H7 (cell line): ENCODE results near the gene AQP11. TPM values are rescaled to one million over a fixed set of nuclear protein-coding genes. Genes with fewer than 3 reads are reported as not detected.
A peak's percentile ranks its signal among the peaks of the same experiment; 100 is the strongest.
"Not testable (repeated sequence)": the region's sequence is repeated elsewhere in the genome, so short reads cannot be mapped to it uniquely, and the experiment has no call there.

Source experiments
- DNase-seq: peaks from one replicate; pipeline ENCODE4 v3.0.0; 2012
- H3K27me3 ChIP-seq: 2 replicates; pipeline ENCODE4 v1.6.0; 2011; ENCODE audit warnings: mild to moderate bottlenecking, low read length; ENCODE audit not compliant: control insufficient read depth, insufficient read depth
- H3K36me3 ChIP-seq: replicated peaks from 2 replicates; pipeline ENCODE4 v1.5.1; 2011; ENCODE audit warnings: low read length; ENCODE audit not compliant: control insufficient read depth, insufficient read depth
- H3K4me3 ChIP-seq: 2 replicates; pipeline ENCODE4 v1.5.1; 2011; ENCODE audit warnings: low read depth, mild to moderate bottlenecking, control low read depth, low read length, moderate library complexity; ENCODE audit not compliant: insufficient read depth
- total RNA-seq: library from RNA; depleted of rRNA; stranded (reverse); fragments of >200 nt; shearing (Covaris generic); gene quantifications from 2 replicates; pipeline ENCODE4 v1.2.3, GENCODE V29; 2014; rRNA removed

Gene AQP11, protein sequence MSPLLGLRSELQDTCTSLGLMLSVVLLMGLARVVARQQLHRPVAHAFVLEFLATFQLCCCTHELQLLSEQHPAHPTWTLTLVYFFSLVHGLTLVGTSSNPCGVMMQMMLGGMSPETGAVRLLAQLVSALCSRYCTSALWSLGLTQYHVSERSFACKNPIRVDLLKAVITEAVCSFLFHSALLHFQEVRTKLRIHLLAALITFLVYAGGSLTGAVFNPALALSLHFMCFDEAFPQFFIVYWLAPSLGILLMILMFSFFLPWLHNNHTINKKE
- total RNA-seq, result 1.2 and 2.0 TPM in 2 replicates

- DNase-seq, result peak; percentile 95
- Histone ChIP-seq H3K27me3 (no peaks in the 10 kb centered on the region; the same call in none of the 2 replicates), H3K36me3 (no peaks in the 10 kb centered on the region), H3K4me3 (peak within 1 kb of the TSS; percentile 76)
Observed at GRCh38 chr11:77589521-77590193, at the start of gene AQP11. Gene AQP11, plus strand, starts transcription at chr11:77589953. Its CDS starts 40 bp downstream, at chr11:77589993.

GRCh38 chr11:77542296-77542695 lies 47.5 kb upstream of the AQP11 start:
- H3K4me3 ChIP-seq, result no peak overlapping the region
- H3K27me3 ChIP-seq, result no peaks in the 10 kb centered on the region
- DNase-seq, result no peak
- no peaks in the 10 kb centered on the region for H3K36me3 ChIP-seq

- Histone ChIP-seq H3K27me3 (no peaks in the 10 kb centered on the region), H3K4me3 (no peak overlapping the region), H3K36me3 (no peaks in the 10 kb centered on the region)
- DNase-seq, result no peak
Observed at GRCh38 chr11:77547047-77547836, 42.5 kb upstream of the AQP11 start.

- Histone ChIP-seq H3K27me3 (no peaks in the 10 kb centered on the region), H3K36me3 (no peaks in the 10 kb centered on the region), H3K4me3 (no peak overlapping the region)
- DNase-seq, result peak; percentile 39
Observed at GRCh38 chr11:77547863-77548551, 41.7 kb upstream of the AQP11 start.

DNA sequence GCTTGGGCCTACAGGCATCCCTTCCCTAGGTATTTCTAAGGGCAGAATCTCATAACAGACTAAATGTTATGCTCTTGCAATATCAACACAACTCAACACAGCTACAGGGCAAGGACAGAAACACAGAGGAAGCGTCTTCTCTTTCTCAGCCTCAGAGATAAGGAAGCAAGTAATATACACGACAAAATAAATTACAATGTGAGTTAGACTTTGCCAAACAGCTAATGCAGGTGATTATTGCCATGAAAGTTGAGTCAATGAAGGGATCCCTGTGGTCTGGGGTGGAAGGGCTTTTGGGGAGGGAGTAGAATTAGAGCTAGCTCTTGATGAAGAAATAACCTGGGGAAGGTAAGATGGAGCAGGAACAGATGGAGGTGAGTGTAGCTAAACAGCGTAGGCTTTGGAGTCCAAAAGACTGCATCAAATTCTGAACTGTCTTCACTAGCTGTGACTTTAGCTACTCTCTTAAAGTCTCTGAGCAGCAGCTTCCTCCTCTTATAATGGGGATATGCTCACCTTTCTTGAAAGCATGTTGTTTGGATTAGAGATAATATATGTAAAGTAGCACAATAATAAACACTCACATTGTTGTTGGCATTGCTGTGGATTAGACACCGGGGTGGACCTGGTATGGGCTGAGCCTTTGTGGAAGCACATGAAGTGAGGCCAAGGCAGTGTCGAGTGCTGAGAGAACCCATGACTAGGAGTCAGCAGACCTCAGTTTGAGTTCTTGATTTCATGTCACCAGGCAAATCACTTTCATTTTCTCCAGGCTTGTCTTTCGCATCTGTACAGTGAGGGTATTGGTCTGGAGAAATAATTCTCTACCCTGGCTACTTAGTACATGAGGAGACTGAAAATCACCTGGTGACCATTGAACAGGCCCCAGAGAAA lies 41.0 kb upstream of the AQP11 start:
- no peak for DNase-seq
- Histone ChIP-seq H3K4me3 (no peak overlapping the region), H3K27me3 (no peaks in the 10 kb centered on the region)

DNA sequence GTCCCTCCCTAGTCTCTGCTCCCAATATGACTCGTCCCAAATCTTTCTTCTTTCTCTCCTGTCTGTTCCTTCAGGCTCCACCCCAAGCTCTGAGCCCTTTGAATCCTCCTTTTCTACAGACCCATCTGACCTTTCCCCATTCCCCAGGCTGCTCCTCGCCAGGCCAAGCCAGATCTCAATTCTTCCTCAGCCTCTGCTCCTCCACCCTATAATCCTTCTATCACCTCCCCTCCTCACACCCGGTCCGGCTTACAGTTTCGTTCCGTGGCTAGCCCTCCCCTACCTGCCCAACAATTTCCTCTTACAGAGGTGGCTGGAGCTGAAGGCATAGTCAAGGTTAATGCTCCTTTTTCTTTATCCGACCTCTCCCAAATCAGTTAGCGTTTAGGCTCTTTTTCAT lies 38.3 kb upstream of the AQP11 start:
- H3K36me3 ChIP-seq, DNase-seq, H3K27me3 ChIP-seq, H3K4me3 ChIP-seq: not testable (repeated sequence)

More for the DNA sequence above, 41.0 kb upstream of the AQP11 start:
- no peaks in the 10 kb centered on the region for H3K36me3 ChIP-seq

DNA sequence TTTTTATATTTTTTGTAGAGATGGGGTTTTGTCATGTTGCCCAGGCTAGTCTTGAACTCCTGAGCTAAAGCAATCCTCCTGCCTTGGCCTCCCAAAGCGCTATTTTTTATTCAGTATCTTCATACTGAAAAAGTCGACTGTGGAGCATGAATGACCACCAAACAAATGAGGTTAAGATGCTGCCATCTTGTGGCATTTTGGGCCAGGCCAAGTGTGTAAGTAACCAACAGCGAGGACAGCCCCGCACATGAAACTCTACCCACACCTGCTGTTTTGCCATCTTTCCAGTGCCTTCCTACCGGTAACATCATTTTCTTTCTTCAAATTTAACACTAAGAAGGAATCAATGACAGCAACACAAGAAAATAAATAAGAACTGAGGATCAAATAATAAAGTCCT lies 32.2 kb upstream of the AQP11 start:
- no peaks in the 10 kb centered on the region for H3K36me3 ChIP-seq
- DNase-seq, result peak; percentile 52
- H3K27me3 ChIP-seq, result no peaks in the 10 kb centered on the region
- no peak overlapping the region for H3K4me3 ChIP-seq

DNA sequence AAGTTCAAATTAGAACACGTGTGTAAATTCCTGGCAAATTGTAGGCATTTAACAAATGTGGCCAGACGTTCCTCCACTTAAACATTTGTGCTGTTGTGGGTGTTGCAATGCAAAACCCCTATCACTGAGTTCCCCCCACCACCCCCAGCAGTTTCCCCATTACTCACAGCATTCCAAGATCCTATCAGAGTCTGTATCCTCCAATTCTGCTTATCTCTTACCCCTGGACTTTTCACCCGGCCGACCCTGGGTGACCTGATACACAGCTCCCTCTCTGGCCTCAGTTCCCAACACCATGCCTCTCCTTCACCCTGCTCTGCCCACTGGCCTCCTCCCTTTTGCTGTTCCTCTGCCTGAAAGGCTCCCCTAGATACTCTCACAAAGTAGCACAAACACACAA lies 31.4 kb upstream of the AQP11 start:
- no peak overlapping the region for H3K4me3 ChIP-seq

GRCh38 chr11:77559686-77560401 lies 29.9 kb upstream of the AQP11 start:
- no peak for DNase-seq
- Histone ChIP-seq H3K27me3 (no peaks in the 10 kb centered on the region), H3K36me3 (no peaks in the 10 kb centered on the region), H3K4me3 (no peak overlapping the region)

More for the DNA sequence above, 31.4 kb upstream of the AQP11 start:
- Histone ChIP-seq H3K27me3 (no peaks in the 10 kb centered on the region), H3K36me3 (no peaks in the 10 kb centered on the region)
- no peak for DNase-seq

- DNase-seq, result no peak
- Histone ChIP-seq H3K36me3 (no peaks in the 10 kb centered on the region), H3K27me3 (no peaks in the 10 kb centered on the region), H3K4me3 (no peak overlapping the region)
Observed at GRCh38 chr11:77560605-77561004, 29.1 kb upstream of the AQP11 start.

GRCh38 chr11:77561257-77561656 lies 28.5 kb upstream of the AQP11 start:
- no peak overlapping the region for H3K4me3 ChIP-seq
- H3K36me3 ChIP-seq, result no peaks in the 10 kb centered on the region
- no peaks in the 10 kb centered on the region for H3K27me3 ChIP-seq
- DNase-seq, result no peak

GRCh38 chr11:77568306-77568705 lies 21.4 kb upstream of the AQP11 start:
- no peak for DNase-seq
- Histone ChIP-seq H3K36me3 (no peaks in the 10 kb centered on the region), H3K4me3 (no peak overlapping the region), H3K27me3 (no peaks in the 10 kb centered on the region)
